GM12873 (cell line): ENCODE results near the gene SLC25A17.

ENCODE experiments used
- CTCF ChIP-seq: IDR thresholded peaks from 2 replicates; pipeline ENCODE4 v1.5.1; 2012; ENCODE audit warnings: low read depth, mild to moderate bottlenecking, moderate library complexity, low read length, control low read depth; ENCODE audit not compliant: insufficient read depth; ENCODE audit errors: missing control alignments

Gene SLC25A17

DNA sequence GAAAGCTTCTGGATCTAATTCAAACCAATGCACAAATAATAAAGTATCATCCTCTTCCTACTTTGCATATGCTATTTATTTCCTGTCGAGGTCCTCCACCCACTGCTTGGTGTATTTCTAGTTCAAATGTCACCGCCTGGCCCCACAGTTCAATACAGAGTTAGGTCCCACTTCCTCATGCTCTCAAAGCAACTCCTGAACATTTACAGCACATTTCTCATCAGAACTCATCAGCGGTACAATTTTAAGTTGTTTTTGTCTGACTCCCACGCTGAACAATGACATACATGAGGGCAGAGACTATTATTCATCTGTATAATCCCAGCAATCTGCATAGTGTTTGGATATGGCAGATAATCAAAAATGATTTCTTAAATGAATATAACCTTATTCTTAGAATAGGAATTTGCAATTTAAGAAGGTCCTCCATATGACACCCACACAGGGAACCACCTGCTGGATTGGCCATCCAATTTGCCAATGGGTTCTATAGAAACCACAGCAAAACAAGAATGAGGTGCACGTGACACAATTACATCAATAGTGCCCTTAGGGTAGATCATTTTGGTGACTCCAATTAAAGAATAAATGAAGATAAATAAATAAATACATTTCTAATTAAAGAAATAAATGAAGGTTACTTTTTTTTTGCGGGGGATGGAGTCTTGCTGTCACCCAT lies 54.2 kb downstream of the SLC25A17 start:
- no peak for TF ChIP-seq CTCF

DNA sequence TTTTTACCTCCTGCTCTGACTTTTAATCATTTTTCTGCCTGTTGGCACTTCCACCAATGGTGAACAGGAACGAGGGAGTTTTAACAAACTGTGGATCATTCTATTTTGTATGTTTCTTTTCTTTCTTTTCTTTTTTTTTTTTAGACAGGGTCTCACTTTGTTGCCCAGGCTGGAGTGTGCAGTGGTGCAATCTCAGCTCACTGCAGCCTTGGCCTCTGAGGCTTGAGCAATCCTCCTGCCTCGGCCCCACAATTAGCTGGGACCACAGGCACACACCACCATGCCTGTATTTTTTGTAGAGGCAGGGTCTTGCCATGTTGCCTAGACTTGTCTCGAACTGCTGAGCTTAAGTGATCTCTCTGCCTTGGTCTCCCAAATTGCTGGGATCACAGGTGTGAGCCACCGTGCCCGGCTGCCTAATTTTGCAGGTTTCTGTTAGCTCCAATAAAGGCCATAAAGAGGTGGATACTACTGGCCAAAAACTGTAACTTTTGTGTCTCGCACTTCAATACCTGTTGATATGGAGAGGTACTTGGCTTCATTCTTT lies 59.8 kb downstream of the SLC25A17 start:
- no peak for TF ChIP-seq CTCF

GRCh38 chr22:40758390-40758789 lies 60.8 kb downstream of the SLC25A17 start:
- TF ChIP-seq CTCF, result no peak

DNA sequence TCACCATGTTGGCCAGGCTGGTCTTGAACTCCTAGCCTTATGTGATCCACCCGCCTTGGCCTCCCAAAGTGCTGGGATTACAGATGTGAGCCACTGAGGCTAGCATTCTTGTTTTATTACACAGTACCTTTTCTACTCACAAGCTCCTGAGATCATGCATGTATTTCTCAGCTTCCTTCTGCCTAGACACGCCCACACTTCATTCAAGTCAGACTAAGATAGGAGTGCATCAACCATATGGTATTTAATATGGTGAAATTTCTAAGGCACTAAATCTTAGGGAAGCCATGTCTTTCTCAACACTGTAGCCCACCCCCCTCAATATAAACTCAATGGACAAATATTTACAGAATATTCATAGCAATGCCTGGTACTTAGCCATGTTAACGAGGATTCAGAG lies 62.1 kb downstream of the SLC25A17 start:
- TF ChIP-seq CTCF, result no peak

DNA sequence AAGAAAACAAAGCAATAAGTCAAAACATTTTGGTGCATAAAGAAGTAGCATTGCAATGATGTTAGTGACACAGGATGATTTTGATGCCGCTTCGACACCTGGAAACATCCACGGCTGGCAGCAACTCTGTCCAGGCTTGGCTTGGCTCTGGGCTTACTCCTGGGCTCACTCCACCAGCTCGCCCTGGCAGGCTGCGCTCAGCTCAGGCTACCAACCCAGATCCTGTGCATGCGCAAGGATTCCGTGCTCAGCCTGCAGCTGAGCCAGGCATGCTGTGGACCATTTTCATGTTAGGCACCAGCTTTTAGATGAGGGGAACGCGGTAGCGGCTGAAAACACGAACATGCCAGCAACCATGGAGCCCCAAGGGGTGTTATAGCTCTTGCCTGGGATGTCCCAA lies 66.0 kb downstream of the SLC25A17 start:
- no peak for TF ChIP-seq CTCF

GRCh38 chr22:40751250-40751649 lies 67.9 kb downstream of the SLC25A17 start:
- no peak for TF ChIP-seq CTCF

GRCh38 chr22:40749829-40750228 lies 69.3 kb downstream of the SLC25A17 start:
- no peak for TF ChIP-seq CTCF
